GM23338 (cell line): ENCODE data around the gene OMP. TPM values are rescaled to one million over a fixed set of nuclear protein-coding genes. Genes with fewer than 3 reads are reported as not detected.

Experiments used
- ATAC-seq: fragments of 200-7000 bp; cut with Tn5 transposase; 3 replicates; pipeline ENCODE4 v1.9.1; 2020
- DNase-seq: peaks from one replicate; pipeline ENCODE4 v3.0.0-alpha.2; 2015; ENCODE audit warnings: low spot score
- H2AFZ ChIP-seq: fragments of 200-600 bp; sonication (generic); 2 replicates; pipeline ENCODE4 v1.8.0; 2016; ENCODE audit warnings: antibody characterized with exemption, mild to moderate bottlenecking, moderate library complexity
- H3F3A ChIP-seq: fragments of 200-600 bp; sonication (generic); replicated peaks from 2 replicates; pipeline ENCODE4 v1.8.0; 2017; ENCODE audit warnings: antibody characterized with exemption, mixed run types, low read depth
- H3K27ac ChIP-seq: fragments of 200-600 bp; sonication (generic); 2 replicates; pipeline ENCODE4 v1.6.1; 2016; ENCODE audit warnings: low read depth
- H3K27me3 ChIP-seq: fragments of 200-600 bp; sonication (generic); 2 replicates; pipeline ENCODE4 v1.8.0; 2016; ENCODE audit warnings: mild to moderate bottlenecking, mixed run types, moderate library complexity; ENCODE audit not compliant: insufficient read depth
- H3K36me3 ChIP-seq: fragments of 200-600 bp; sonication (generic); 2 replicates; pipeline ENCODE4 v1.8.0; 2016; ENCODE audit warnings: mild to moderate bottlenecking; ENCODE audit not compliant: insufficient read depth
- H3K4me1 ChIP-seq: fragments of 200-600 bp; sonication (generic); 2 replicates; pipeline ENCODE4 v1.8.0; 2016; ENCODE audit warnings: mild to moderate bottlenecking, moderate library complexity; ENCODE audit not compliant: insufficient read depth
- H3K4me2 ChIP-seq: fragments of 200-600 bp; sonication (generic); 2 replicates; pipeline ENCODE4 v1.7.1; 2017; ENCODE audit warnings: mixed run types
- H3K4me3 ChIP-seq: fragments of 200-600 bp; sonication (generic); 2 replicates; pipeline ENCODE4 v1.6.1; 2016; ENCODE audit warnings: mixed run types
- H3K79me2 ChIP-seq: fragments of 200-600 bp; sonication (generic); replicated peaks from 2 replicates; pipeline ENCODE4 v1.8.0; 2017; ENCODE audit warnings: mild to moderate bottlenecking; ENCODE audit not compliant: insufficient read depth
- H3K9me2 ChIP-seq: fragments of 200-600 bp; sonication (generic); 2 replicates; pipeline ENCODE4 v1.8.0; 2017; ENCODE audit not compliant: insufficient read depth
- H4K20me1 ChIP-seq: fragments of 200-600 bp; sonication (generic); replicated peaks from 2 replicates; pipeline ENCODE4 v1.8.0; 2017; ENCODE audit warnings: mild to moderate bottlenecking; ENCODE audit not compliant: insufficient read depth
- H3K27ac Mint-ChIP-seq: 2 replicates; pipeline ENCODE4 v1.8.0; 2020; ENCODE audit warnings: inconsistent platforms, mild to moderate bottlenecking, moderate library complexity, mixed read lengths
- H3K27me3 Mint-ChIP-seq: 3 replicates; pipeline ENCODE4 v1.8.0; 2022; ENCODE audit warnings: low read depth, mild to moderate bottlenecking, moderate library complexity, mixed read lengths, inconsistent platforms; ENCODE audit not compliant: insufficient read depth, poor library complexity
- H3K36me3 Mint-ChIP-seq: 3 replicates; pipeline ENCODE4 v1.8.0; 2021; ENCODE audit warnings: low read depth, mild to moderate bottlenecking, inconsistent platforms, moderate library complexity, mixed read lengths
- H3K4me1 Mint-ChIP-seq: 3 replicates; pipeline ENCODE4 v1.8.0; 2020; ENCODE audit warnings: mild to moderate bottlenecking, inconsistent platforms, mixed read lengths
- H3K4me3 Mint-ChIP-seq: 3 replicates; pipeline ENCODE4 v1.8.0; 2021; ENCODE audit warnings: moderate library complexity, mild to moderate bottlenecking, inconsistent platforms, mixed read lengths
- H3K9me3 Mint-ChIP-seq: 3 replicates; pipeline ENCODE4 v1.8.0; 2020; ENCODE audit warnings: moderate library complexity, mild to moderate bottlenecking, inconsistent platforms, mixed read lengths
- CREB1 ChIP-seq: fragments of 250-450 bp; sonication (Bioruptor Pico); IDR thresholded peaks from 2 replicates; pipeline ENCODE4 v1.5.0; 2020; ENCODE audit warnings: low read depth, mild to moderate bottlenecking, moderate library complexity
- CTCF ChIP-seq, 2 experiments: fragments of 200-600 bp in 1 of 2; sonication (generic) in 1 of 2; conservative IDR thresholded peaks; 2 replicates each; pipeline versions ENCODE4 v1.5.1 to v1.6.1; 2016 to 2017; ENCODE audit warnings: antibody characterized with exemption in 2 of 2, low read depth in 2 of 2, mild to moderate bottlenecking in 2 of 2, moderate library complexity in 1 of 2
- EZH2phosphoT487 ChIP-seq: fragments of 200-600 bp; sonication (generic); IDR thresholded peaks from one replicate; pipeline ENCODE4 v1.8.1; 2018; ENCODE audit warnings: antibody characterized with exemption; ENCODE audit not compliant: unreplicated experiment
- JUNB ChIP-seq: IDR thresholded peaks from one replicate; pipeline ENCODE4 v1.6.1; 2016; ENCODE audit warnings: antibody characterized with exemption; ENCODE audit not compliant: unreplicated experiment
- ZNF114 ChIP-seq: fragments of 250-450 bp; sonication (Bioruptor Pico); IDR thresholded peaks from 2 replicates; pipeline ENCODE4 v1.5.0; 2020; ENCODE audit warnings: mild to moderate bottlenecking, moderate library complexity
- ZNF331 ChIP-seq: fragments of 250-450 bp; sonication (Bioruptor Pico); IDR thresholded peaks from 2 replicates; pipeline ENCODE4 v1.5.0; 2020; ENCODE audit warnings: low read depth, mild to moderate bottlenecking, moderate library complexity
- polyA plus RNA-seq: library from polyadenylated mRNA; unstranded; fragments of >200 nt; fragmentation: Nextera tagmentation; extraction: Ambion mirVana; gene quantifications from 2 replicates; pipeline ENCODE4 v1.2.1, GENCODE V29; 2016
- total RNA-seq: library from RNA; depleted of rRNA; stranded (reverse); fragments of >200 nt; shearing (Covaris generic); gene quantifications from 2 replicates; pipeline ENCODE4 v1.2.3, GENCODE V29; 2014
- TF ChIP-seq, protein P1 (sequence below): IDR thresholded peaks from 2 replicates; pipeline ENCODE4 v1.6.1; 2016; ENCODE audit warnings: antibody characterized with exemption
- TF ChIP-seq, protein P2 (sequence below): IDR thresholded peaks from one replicate; pipeline ENCODE4 v1.6.1; 2018; ENCODE audit warnings: antibody characterized with exemption; ENCODE audit not compliant: unreplicated experiment

OMP gene
- total and polyA plus RNA-seq, 2 experiments from 2014 or later: 1.0 TPM; not detected in 1

- Histone ChIP-seq H3K4me2 (no peak overlapping the region), H3K27ac (no peak overlapping the region)
Measured at GRCh38 chr11:77071671-77072605, 30.7 kb upstream of the OMP start.

DNA sequence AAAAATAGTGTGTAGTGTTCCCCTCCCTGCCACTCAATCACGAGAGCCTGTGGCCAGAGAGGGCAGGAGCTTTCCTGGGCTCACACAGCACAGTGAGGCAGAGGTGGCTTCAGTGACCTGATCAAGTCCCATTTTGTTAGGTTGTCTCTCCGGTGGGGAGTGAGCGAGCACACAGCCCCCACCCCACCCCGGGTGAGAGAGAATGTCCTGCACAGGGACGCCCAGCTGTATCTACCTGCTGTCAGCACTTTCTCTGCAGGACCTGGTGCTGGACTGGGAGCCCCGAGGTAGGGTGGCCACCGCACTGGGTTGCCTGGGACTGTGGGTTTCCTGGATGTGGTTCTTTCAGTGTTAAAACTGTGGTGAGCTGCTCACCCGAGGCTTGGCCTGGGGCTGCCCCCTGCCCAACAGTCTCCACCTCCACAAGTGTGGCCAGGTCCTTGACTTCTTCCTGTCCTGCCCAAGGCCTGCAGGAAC is 29.8 kb upstream of the OMP start:
- Histone ChIP-seq H3K4me1 (peaks cover 3% of the 10 kb centered on the region; the same call in 1 of the 2 replicates), H3K36me3 (no peaks in the 10 kb centered on the region), H3K4me2 (no peak overlapping the region), H3K4me3 (no peak overlapping the region), H2AFZ (no peak overlapping the region), H3K27ac (no peak overlapping the region), H3K79me2 (no peaks in the 10 kb centered on the region), H3F3A (no peaks in the 10 kb centered on the region), H4K20me1 (no peaks in the 10 kb centered on the region), H3K9me2 (no peaks in the 10 kb centered on the region), H3K27me3 (no peaks in the 10 kb centered on the region)
- no peak for TF ChIP-seq CREB1
- Mint-ChIP-seq H3K4me3 (no peak overlapping the region), H3K36me3 (no peaks in the 10 kb centered on the region), H3K27me3 (peaks cover 16% of the 10 kb centered on the region), H3K9me3 (no peaks in the 10 kb centered on the region), H3K27ac (peak overlapping the region; percentile 62; the same call in 1 of the 2 replicates), H3K4me1 (peaks cover 8% of the 10 kb centered on the region)
- no peak for DNase-seq
- no peak for ATAC-seq

More at GRCh38 chr11:77071671-77072605, 30.7 kb upstream of the OMP start:
- peaks cover 6% of the 10 kb centered on the region; the same call in 1 of the 2 replicates for H3K4me1 ChIP-seq
- ATAC-seq (no peak), DNase-seq (no peak)
- no peaks in the 10 kb centered on the region for H3K36me3 ChIP-seq
- Mint-ChIP-seq H3K9me3 (no peaks in the 10 kb centered on the region), H3K4me1 (peaks cover 14% of the 10 kb centered on the region), H3K36me3 (no peaks in the 10 kb centered on the region), H3K4me3 (no peak overlapping the region), H3K27ac (no peak overlapping the region), H3K27me3 (peaks cover 23% of the 10 kb centered on the region)
- no peaks in the 10 kb centered on the region for H3K79me2 ChIP-seq
- no peak for TF ChIP-seq EZH2phosphoT487
- TF ChIP-seq, protein P1, sequence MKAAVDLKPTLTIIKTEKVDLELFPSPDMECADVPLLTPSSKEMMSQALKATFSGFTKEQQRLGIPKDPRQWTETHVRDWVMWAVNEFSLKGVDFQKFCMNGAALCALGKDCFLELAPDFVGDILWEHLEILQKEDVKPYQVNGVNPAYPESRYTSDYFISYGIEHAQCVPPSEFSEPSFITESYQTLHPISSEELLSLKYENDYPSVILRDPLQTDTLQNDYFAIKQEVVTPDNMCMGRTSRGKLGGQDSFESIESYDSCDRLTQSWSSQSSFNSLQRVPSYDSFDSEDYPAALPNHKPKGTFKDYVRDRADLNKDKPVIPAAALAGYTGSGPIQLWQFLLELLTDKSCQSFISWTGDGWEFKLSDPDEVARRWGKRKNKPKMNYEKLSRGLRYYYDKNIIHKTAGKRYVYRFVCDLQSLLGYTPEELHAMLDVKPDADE: no peak
- no peaks in the 10 kb centered on the region for H3K9me2 ChIP-seq
- no peaks in the 10 kb centered on the region for H3K27me3 ChIP-seq
- no peaks in the 10 kb centered on the region for H4K20me1 ChIP-seq
- H3K4me3 ChIP-seq: no peak overlapping the region
- H3F3A ChIP-seq: no peaks in the 10 kb centered on the region
- no peak overlapping the region for H2AFZ ChIP-seq

DNA sequence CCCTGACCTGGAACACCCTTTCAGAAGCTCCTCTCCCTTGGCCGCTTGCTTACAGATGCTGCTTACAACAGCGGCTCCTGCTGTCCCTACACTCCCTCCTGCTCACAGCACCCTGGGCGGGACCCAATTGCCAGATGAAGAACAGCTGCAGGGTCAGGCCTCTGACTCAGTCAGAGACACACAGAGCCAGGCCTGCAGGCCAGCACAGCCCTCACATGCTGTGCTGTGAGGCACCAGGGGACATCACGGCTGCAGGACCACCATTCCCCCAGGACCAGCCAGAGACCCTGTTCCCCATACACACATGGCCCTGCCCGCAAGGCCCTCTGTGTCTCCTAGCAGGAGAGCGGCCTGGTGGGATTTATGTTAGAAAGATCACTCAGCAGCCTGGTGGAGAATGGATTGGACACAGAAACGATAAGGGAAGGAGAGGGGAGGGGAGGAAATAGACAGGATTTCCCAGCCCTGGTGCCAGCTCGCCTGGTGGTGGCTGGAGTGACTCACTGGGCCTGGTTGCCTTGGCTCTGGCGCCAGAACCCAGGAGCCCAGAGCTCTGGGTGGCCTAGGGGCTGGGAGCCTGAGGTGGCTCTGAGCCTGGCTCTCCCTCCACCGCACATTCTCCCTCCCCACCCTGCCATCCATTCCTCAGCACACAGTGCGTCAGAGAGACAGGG is 29.2 kb upstream of the OMP start:
- ATAC-seq: no peak
- Histone ChIP-seq H3K4me3 (no peak overlapping the region), H3K27ac (no peak overlapping the region), H3K4me2 (no peak overlapping the region), H4K20me1 (no peaks in the 10 kb centered on the region), H3K9me2 (no peaks in the 10 kb centered on the region), H3K4me1 (no peaks in the 10 kb centered on the region), H3K36me3 (peaks cover 5% of the 10 kb centered on the region; the same call in 1 of the 2 replicates), H2AFZ (no peak overlapping the region), H3F3A (no peaks in the 10 kb centered on the region), H3K79me2 (0 out of 2 replicates have a peak, but pooled peaks cover 2% of the 10 kb centered on the region), H3K27me3 (no peaks in the 10 kb centered on the region)
- H3K27ac Mint-ChIP-seq: peak overlapping the region; percentile 62; the same call in 1 of the 2 replicates
- H3K36me3 Mint-ChIP-seq: no peaks in the 10 kb centered on the region; the same call in 2 of the 3 replicates
- H3K27me3 Mint-ChIP-seq: peaks cover 15% of the 10 kb centered on the region
- H3K4me3 Mint-ChIP-seq: no peak overlapping the region
- H3K9me3 Mint-ChIP-seq: no peaks in the 10 kb centered on the region
- peaks cover 5% of the 10 kb centered on the region for H3K4me1 Mint-ChIP-seq
- no peak for DNase-seq
- TF ChIP-seq, protein P1: no peak
- TF ChIP-seq CTCF (conservative IDR thresholded peaks at IDR 0.05; ENCODE audit: low read depth in 2 of 2): no peak
- TF ChIP-seq ZNF114 (CRISPR knock-in tag): no peak
- TF ChIP-seq ZNF331 (CRISPR knock-in tag): no peak
- no peak for TF ChIP-seq CREB1
- TF ChIP-seq, protein P2, sequence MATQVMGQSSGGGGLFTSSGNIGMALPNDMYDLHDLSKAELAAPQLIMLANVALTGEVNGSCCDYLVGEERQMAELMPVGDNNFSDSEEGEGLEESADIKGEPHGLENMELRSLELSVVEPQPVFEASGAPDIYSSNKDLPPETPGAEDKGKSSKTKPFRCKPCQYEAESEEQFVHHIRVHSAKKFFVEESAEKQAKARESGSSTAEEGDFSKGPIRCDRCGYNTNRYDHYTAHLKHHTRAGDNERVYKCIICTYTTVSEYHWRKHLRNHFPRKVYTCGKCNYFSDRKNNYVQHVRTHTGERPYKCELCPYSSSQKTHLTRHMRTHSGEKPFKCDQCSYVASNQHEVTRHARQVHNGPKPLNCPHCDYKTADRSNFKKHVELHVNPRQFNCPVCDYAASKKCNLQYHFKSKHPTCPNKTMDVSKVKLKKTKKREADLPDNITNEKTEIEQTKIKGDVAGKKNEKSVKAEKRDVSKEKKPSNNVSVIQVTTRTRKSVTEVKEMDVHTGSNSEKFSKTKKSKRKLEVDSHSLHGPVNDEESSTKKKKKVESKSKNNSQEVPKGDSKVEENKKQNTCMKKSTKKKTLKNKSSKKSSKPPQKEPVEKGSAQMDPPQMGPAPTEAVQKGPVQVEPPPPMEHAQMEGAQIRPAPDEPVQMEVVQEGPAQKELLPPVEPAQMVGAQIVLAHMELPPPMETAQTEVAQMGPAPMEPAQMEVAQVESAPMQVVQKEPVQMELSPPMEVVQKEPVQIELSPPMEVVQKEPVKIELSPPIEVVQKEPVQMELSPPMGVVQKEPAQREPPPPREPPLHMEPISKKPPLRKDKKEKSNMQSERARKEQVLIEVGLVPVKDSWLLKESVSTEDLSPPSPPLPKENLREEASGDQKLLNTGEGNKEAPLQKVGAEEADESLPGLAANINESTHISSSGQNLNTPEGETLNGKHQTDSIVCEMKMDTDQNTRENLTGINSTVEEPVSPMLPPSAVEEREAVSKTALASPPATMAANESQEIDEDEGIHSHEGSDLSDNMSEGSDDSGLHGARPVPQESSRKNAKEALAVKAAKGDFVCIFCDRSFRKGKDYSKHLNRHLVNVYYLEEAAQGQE: no peak
- no peak for TF ChIP-seq JUNB
